T-cell (primary cell): ENCODE data around the gene ZNF556. TPM values are rescaled to one million over a fixed set of nuclear protein-coding genes. Genes with fewer than 3 reads are reported as not detected.
A peak's percentile ranks its signal among the peaks of the same experiment; 100 is the strongest.

Experiments used
- ATAC-seq, 4 experiments: fragments of 200-7000 bp in 3 of 4; fragments of 150-1000 bp in 1 of 4; cut with Tn5 transposase; replicated peaks in 1 of 4; 1 replicate in 3 of 4; 2 replicates in 1 of 4; pipeline ENCODE4 v1.10.0; 2021; ENCODE audit warnings: moderate library complexity in 3 of 4, mild to moderate bottlenecking in 2 of 4, moderate number of reproducible peaks in 1 of 4
- CTCF ChIA-PET, 2 donors: fragments of 300-600 bp; sonication (Branson Sonifier 250); formaldehyde crosslinking; loops; one replicate each; lab custom pipeline; 2022; ENCODE audit warnings: antibody characterized with exemption in 2 of 2; lab: Charles Lee
- POLR2A ChIA-PET, 2 donors: fragments of 300-600 bp; sonication (Branson Sonifier 250); formaldehyde crosslinking; loops; one replicate each; lab custom pipeline; 2022; ENCODE audit warnings: antibody characterized with exemption in 2 of 2; lab: Charles Lee
- DNase-seq, 35 experiments: peaks; one replicate each; pipeline versions ENCODE4 v3.0.0 to v3.0.0-alpha.2; 2013 to 2023
- H3K27ac ChIP-seq: one replicate; pipeline ENCODE4 v1.5.1; 2013; ENCODE audit warnings: low read length
- H3K27me3 ChIP-seq, 2 experiments: replicated peaks in 1 of 2; 1 replicate in 1 of 2; 2 replicates in 1 of 2; pipeline versions ENCODE4 v1.6.1 to v1.7.0; 2013; ENCODE audit warnings: low read length in 1 of 2, mixed read lengths in 1 of 2; ENCODE audit not compliant: control insufficient read depth in 2 of 2, insufficient read depth in 2 of 2; ENCODE audit errors: extremely low read depth in 1 of 2
- H3K36me3 ChIP-seq, 2 donors: 1 replicate in 1 of 2; 2 replicates in 1 of 2; pipeline versions ENCODE4 v1.6.1 to v1.7.0; 2013; ENCODE audit warnings: low read length in 1 of 2; ENCODE audit not compliant: control insufficient read depth in 2 of 2, insufficient read depth in 1 of 2; ENCODE audit errors: extremely low read depth in 1 of 2
- H3K4me1 ChIP-seq, 2 experiments: 1 replicate in 1 of 2; 2 replicates in 1 of 2; pipeline versions ENCODE4 v1.6.1 to v1.7.0; 2013; ENCODE audit warnings: low read length in 2 of 2, mixed read lengths in 1 of 2; ENCODE audit not compliant: insufficient read depth in 2 of 2, control insufficient read depth in 1 of 2; ENCODE audit errors: extremely low read depth in 1 of 2
- H3K4me3 ChIP-seq, 2 donors: 1 replicate in 1 of 2; 2 replicates in 1 of 2; pipeline versions ENCODE4 v1.5.1 to v1.7.0; 2013; ENCODE audit warnings: mild to moderate bottlenecking in 2 of 2, low read length in 1 of 2, moderate library complexity in 1 of 2; ENCODE audit not compliant: control insufficient read depth in 1 of 2; ENCODE audit errors: extremely low read depth in 1 of 2
- H3K9me3 ChIP-seq: 2 replicates; pipeline ENCODE4 v1.7.0; 2013
- H3K27ac Mint-ChIP-seq, 2 donors: one replicate each; pipeline ENCODE4 v1.8.0; 2020 to 2021; ENCODE audit warnings: mild to moderate bottlenecking in 2 of 2, mixed read lengths in 2 of 2
- H3K27me3 Mint-ChIP-seq, 2 donors: one replicate each; pipeline ENCODE4 v1.8.0; 2021 to 2022; ENCODE audit warnings: mixed read lengths in 2 of 2
- H3K36me3 Mint-ChIP-seq: one replicate; pipeline ENCODE4 v1.8.0; 2021; ENCODE audit warnings: mixed read lengths
- H3K4me1 Mint-ChIP-seq, 3 donors: one replicate each; pipeline ENCODE4 v1.8.0; 2020 to 2022; ENCODE audit warnings: mixed read lengths in 3 of 3, mild to moderate bottlenecking in 1 of 3
- H3K4me3 Mint-ChIP-seq, 3 donors: one replicate each; pipeline ENCODE4 v1.8.0; 2020 to 2022; ENCODE audit warnings: mild to moderate bottlenecking in 3 of 3, mixed read lengths in 3 of 3, moderate library complexity in 3 of 3
- H3K9me3 Mint-ChIP-seq, 3 donors: one replicate each; pipeline ENCODE4 v1.8.0; 2020 to 2022; ENCODE audit warnings: mixed read lengths in 3 of 3
- WGBS: methylation state at CpG from one replicate; pipeline ENCODE4 v1.1.5; 2013; ENCODE audit warnings: missing lambda C conversion rate; ENCODE audit not compliant: insufficient coverage; 5-methylcytosine and 5-hydroxymethylcytosine counted together
- total RNA-seq, 35 experiments: library from RNA in 6 of 35; stranded (reverse) in 6 of 35; fragments of 120-200 nt in 1 of 35; gene quantifications; one replicate each; pipeline versions ENCODE4 v1.2.1 to v1.2.4 and lab custom pipeline; 2013 to 2026

ZNF556 gene
- not detected for total RNA-seq
- not detected for total RNA-seq (2013)
- total RNA-seq (lab: John Stamatoyannopoulos, UW) = 0 to 0.09 (median 0) reads per million in 29 experiments

DNA sequence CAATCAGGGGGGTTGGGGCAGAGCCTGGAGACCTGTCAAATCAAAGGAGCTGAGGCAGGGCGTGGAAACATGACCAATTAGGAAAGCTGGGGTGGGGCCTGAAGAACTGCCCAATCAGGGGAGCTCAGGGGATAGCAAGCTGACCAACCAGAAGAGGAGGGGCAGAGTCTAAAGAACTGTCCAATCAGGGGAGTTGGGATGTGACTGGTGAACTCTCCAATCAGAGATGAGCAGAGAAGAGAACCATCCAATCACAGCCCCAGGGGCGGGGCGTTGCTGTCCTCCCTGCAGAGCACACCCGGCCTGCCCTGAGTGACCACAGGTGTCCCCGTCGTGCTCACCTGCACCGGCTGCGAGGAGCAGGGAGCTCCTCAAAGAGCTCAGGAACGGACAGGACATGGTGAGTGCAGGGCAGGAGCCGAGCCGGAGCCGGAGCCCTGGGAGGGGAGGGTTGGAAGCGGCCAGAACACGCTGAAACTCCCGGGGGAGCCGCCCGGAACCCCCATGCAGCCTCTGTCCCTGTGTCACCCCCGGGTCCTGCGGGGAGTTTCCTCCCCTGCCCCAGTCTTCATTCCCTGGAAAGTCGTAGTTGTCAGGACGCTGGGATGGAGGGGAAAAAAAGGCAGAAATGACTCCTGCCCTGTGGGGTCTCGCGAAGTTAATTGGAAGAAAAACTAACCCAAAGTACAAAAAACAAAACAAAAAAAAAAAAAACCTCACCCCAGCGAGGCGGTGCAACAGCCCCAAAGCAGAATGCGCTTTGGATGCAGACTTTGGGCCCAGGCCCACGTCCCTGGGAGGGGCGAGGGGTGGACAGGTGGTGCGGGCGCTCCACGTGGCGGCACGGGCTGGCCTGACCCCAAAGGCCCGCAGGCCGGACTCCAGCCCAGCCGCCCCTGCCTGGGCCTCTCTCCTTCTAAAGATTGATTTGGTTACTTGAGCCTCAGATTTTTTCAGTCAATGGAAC is at the start of gene ZNF556:
Gene ZNF556 (plus strand): TSS at position 311 of the 967 bp plus-strand sequence. CDS start 87 bp downstream, at position 398.
- Histone ChIP-seq H3K27ac (no peak within 1 kb of the TSS), H3K27me3 (peaks cover 0 to 17% of the 10 kb centered on the region in 2 experiments), H3K4me1 (peaks cover 0 to 3% of the 10 kb centered on the region in 2 experiments), H3K9me3 (no peaks in the 10 kb centered on the region), H3K36me3 (no peaks in the 10 kb centered on the region), H3K4me3 (no peak within 1 kb of the TSS)
- Mint-ChIP-seq H3K9me3 (no peaks in the 10 kb centered on the region), H3K4me1 (peaks cover 0 to 9% (median 2%) of the 10 kb centered on the region in 3 donors), H3K36me3 (no peaks in the 10 kb centered on the region), H3K27me3 (peaks cover 0 to 3% of the 10 kb centered on the region in 2 donors), H3K4me3 (no peak within 1 kb of the TSS), H3K27ac (no peak within 1 kb of the TSS)
- DNase-seq (peak in 1 of 35 experiments; percentile 5), ATAC-seq (no peak)
- ChIA-PET POLR2A (no interaction called here), CTCF (no interaction called here)
- WGBS = 92% methylated on average over 15 of the region's 36 CpGs

DNA sequence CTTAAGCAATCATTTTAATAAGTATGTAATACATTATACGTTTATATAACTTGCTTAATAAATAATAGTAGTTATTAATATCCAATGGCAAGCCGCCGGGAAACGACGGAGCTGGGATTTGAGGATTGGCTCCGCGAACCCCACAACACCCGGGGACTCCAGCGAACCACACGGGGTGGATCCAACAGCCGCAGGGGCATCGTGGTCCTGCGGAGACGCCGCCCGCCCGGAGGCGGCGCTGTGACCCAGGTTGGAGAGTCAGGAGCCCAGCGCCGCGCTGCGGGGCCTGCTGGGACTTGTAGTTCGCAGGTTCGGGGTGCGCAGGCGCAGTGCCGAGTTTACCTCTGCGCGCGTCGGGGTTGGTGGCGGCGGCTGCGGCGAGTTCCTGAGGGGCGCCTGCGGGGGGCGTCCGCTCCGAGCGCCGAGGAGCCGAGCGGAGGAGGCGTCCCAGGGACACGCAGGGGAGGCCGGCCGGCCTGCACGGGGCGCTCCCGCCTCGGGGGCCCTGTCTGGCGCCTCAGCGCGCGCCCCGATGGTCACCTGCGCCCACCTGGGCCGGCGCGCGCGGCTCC is 47.5 kb upstream of the ZNF556 start, which contains the start of gene ZNF554:
Gene ZNF554 (plus strand): TSS at position 329 of the 572 bp plus-strand sequence. CDS start 204 bp downstream, at position 533.
- DNase-seq (peak; percentile 91 to 99 (median 97)), ATAC-seq (peak; percentile 95 to 99 (median 98))
- Histone ChIP-seq H3K4me3 (peak within 1 kb of the TSS; percentile 59 to 87), H3K27me3 (no peaks in the 10 kb centered on the region), H3K4me1 (peaks cover 4 to 18% of the 10 kb centered on the region in 2 experiments), H3K36me3 (peaks cover 0 to 3% of the 10 kb centered on the region in 2 donors), H3K9me3 (no peaks in the 10 kb centered on the region), H3K27ac (no peak within 1 kb of the TSS)
- Mint-ChIP-seq H3K9me3 (no peaks in the 10 kb centered on the region), H3K27ac (peak within 1 kb of the TSS in 1 of 2 donors; percentile 34), H3K27me3 (no peaks in the 10 kb centered on the region), H3K36me3 (peaks cover 4% of the 10 kb centered on the region), H3K4me3 (peak within 1 kb of the TSS; percentile 78 to 82 (median 79)), H3K4me1 (peaks cover 3 to 14% (median 6%) of the 10 kb centered on the region in 3 donors)
- ChIA-PET POLR2A (no interaction called here), CTCF (interaction anchor here (0.6 to 1.0 kb wide), 2 partner anchors 21 to 26 kb away, joined by 3 read pairs; partner anchors contain the start of gene ZNF555 (in 1 of the 2))
- WGBS = under 1% methylated on average over 63 of the region's 64 CpGs

DNA sequence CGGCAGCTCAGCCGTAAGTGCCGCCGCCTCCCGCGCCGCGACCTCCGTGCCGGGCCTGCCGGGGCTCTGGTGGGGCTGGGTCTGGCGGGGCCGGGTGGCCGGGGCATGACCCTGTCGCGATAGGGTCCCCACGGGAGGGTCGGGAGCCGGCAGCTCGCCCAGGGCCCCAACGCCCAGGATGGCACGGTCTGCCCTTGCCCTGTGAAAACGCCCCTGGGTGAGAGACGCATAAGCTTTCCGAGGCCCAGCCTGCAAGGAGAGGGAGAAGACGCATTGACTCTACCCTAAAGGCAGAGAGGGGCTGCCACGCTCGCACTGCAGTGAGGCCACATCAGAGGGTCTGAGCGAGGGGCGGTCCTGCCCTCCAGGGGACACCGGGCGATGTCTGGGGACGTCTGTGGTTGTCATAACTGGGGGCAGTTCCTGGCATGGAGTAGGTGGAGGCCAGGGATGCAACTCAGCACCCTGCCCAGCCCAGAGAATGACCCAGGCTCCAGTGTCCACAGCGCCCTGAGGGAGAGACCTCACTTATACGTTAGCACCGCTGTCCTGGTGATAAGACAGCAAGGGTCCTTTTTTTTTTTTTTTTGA is 46.9 kb upstream of the ZNF556 start:
- Mint-ChIP-seq H3K4me1 (peaks cover 3 to 14% (median 6%) of the 10 kb centered on the region in 3 donors), H3K4me3 (peak overlapping the region; percentile 78 to 82 (median 79)), H3K36me3 (peaks cover 5% of the 10 kb centered on the region), H3K9me3 (no peaks in the 10 kb centered on the region), H3K27ac (peak overlapping the region in 1 of 2 donors; percentile 34), H3K27me3 (no peaks in the 10 kb centered on the region)
- peaks cover 4 to 18% of the 10 kb centered on the region in 2 experiments for H3K4me1 ChIP-seq
- WGBS = 2% methylated on average over 29 of the region's 36 CpGs
- DNase-seq (peak in 5 of 35 experiments; percentile 3 to 17 (median 10)), ATAC-seq (peak in 3 of 4 experiments; percentile 21 to 27 (median 24))
- no peak overlapping the region for H3K27ac ChIP-seq
- no peaks in the 10 kb centered on the region for H3K9me3 ChIP-seq
- CTCF ChIA-PET = interaction anchor here in 1 of 2 donors (1.0 kb wide), 1 partner anchor 21 kb away, joined by 3 read pairs; the partner anchor contains the start of gene ZNF555
- POLR2A ChIA-PET = no interaction called here
- H3K27me3 ChIP-seq = no peaks in the 10 kb centered on the region
- H3K4me3 ChIP-seq = peak overlapping the region; percentile 59 to 87
- peaks cover 0 to 3% of the 10 kb centered on the region in 2 donors for H3K36me3 ChIP-seq

DNA sequence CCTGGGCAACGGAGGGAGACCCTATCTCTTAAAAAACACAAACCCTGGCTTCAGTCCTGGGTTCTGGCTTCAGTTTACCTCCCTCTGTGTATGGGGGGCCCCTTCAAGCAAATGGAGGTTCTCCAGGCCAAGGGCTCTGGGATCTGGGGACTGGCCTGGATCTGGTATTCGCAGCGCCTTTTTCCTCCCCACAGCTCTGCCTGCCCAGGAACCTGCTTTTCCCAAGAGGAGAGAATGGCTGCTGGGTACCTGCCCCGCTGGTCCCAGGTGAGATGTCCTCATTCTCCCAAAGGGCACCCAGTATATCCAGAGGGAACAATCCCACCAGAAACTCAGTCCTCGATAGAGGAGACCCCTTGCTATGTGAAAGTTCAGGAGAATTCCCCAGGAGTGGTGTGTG is 44.3 kb upstream of the ZNF556 start:
- H3K27ac Mint-ChIP-seq = no peak overlapping the region
- H3K9me3 Mint-ChIP-seq = no peaks in the 10 kb centered on the region
- H3K4me3 Mint-ChIP-seq = no peak overlapping the region
- ChIA-PET CTCF (no interaction called here), POLR2A (interaction anchor here in 1 of 2 donors (0.6 kb wide), 1 partner anchor 29 kb away, joined by 3 read pairs; no protein-coding TSS in a partner anchor)
- H3K4me3 ChIP-seq = no peak overlapping the region
- H3K27ac ChIP-seq = no peak overlapping the region
- ATAC-seq = no peak
- H3K27me3 Mint-ChIP-seq = no peaks in the 10 kb centered on the region
- H3K9me3 ChIP-seq = no peaks in the 10 kb centered on the region
- peaks cover 0 to 3% of the 10 kb centered on the region in 2 donors for H3K36me3 ChIP-seq
- peaks cover 16% of the 10 kb centered on the region for H3K36me3 Mint-ChIP-seq
- DNase-seq = no peak
- H3K27me3 ChIP-seq = no peaks in the 10 kb centered on the region
- 80% methylated on average over 1 of the region's 5 CpGs for WGBS
- H3K4me1 ChIP-seq = peaks cover 4 to 18% of the 10 kb centered on the region in 2 experiments
- H3K4me1 Mint-ChIP-seq = peaks cover 3 to 11% (median 6%) of the 10 kb centered on the region in 3 donors

DNA sequence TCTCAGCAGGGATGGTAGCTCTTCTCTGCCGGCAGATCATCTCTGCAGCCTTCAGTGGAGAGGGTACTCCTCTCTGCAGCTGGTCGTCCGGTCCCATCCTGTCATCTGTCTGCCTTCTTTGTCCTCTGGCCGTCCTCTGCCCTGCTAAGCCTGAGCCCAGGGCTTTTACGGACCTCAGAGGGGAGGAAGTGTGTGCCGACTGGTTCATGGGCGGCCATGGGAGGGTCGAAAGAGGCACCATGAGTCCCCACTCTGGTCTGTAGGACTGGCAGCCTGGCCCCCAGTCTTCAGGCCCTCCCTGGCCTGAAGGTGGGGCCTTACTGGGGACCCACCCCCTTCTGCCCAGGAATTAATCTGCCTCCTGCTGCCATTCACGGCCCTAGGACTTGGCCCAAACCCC is 43.5 kb upstream of the ZNF556 start:
- Mint-ChIP-seq H3K36me3 (peaks cover 24% of the 10 kb centered on the region), H3K4me1 (peaks cover 3 to 11% (median 6%) of the 10 kb centered on the region in 3 donors), H3K27me3 (no peaks in the 10 kb centered on the region), H3K27ac (no peak overlapping the region), H3K9me3 (no peaks in the 10 kb centered on the region), H3K4me3 (no peak overlapping the region)
- CTCF ChIA-PET = no interaction called here
- Histone ChIP-seq H3K9me3 (no peaks in the 10 kb centered on the region), H3K4me1 (peaks cover 4 to 18% of the 10 kb centered on the region in 2 experiments), H3K4me3 (no peak overlapping the region), H3K36me3 (peaks cover 0 to 3% of the 10 kb centered on the region in 2 donors), H3K27me3 (no peaks in the 10 kb centered on the region), H3K27ac (no peak overlapping the region)
- ATAC-seq (no peak), DNase-seq (no peak)
- 76% methylated on average over 9 of the region's 9 CpGs for WGBS
- POLR2A ChIA-PET = no interaction called here
